Measurements from ENCODE around the gene CCDC39. TPM values are rescaled to one million over a fixed set of nuclear protein-coding genes. Genes with fewer than 3 reads are reported as not detected.

CCDC39 gene
- total and polyA plus RNA-seq, 9 of the 15 experiments (the other 6 are each of a cell fraction or from before 2014, with no cell fraction given), result not detected

GRCh38 chr3:180694321-180694720 is 15.0 kb upstream of the CCDC39 start:
- Histone ChIP-seq H3K27ac (ENCODE audit: extremely low read depth, low read depth, low read length) (no peak overlapping the region), H4K20me1 (replicated peaks; ENCODE audit: control insufficient read depth, insufficient read depth, low read length) (no peaks in the 10 kb centered on the region), H3K9ac (ENCODE audit: insufficient read depth in 1 of 2, low read depth in 2 of 2, low read length in 2 of 2) (no peak overlapping the region), H3K36me3 (ENCODE audit: control insufficient read depth, insufficient read depth, low read length) (no peaks in the 10 kb centered on the region), H3K4me3 (no peak overlapping the region), H3K79me2 (ENCODE audit: control insufficient read depth, insufficient read depth, low read length) (no peaks in the 10 kb centered on the region), H2AFZ (ENCODE audit: low read depth, low read length) (no peak overlapping the region), H3K4me2 (ENCODE audit: insufficient read depth, low read length) (no peak overlapping the region), H3K4me1 (replicated peaks in 1 of 2; ENCODE audit: control insufficient read depth in 2 of 2, insufficient read depth in 2 of 2, low read length in 2 of 2) (no peaks in the 10 kb centered on the region), H3K9me3 (replicated peaks; ENCODE audit: control insufficient read depth, insufficient read depth, low read depth, low read length) (no peaks in the 10 kb centered on the region), H3K27me3 (ENCODE audit: control insufficient read depth in 2 of 2, insufficient read depth in 2 of 2, low read length in 2 of 2) (no peaks in the 10 kb centered on the region), H3K9me1 (ENCODE audit: control insufficient read depth, insufficient read depth, low read length) (no peaks in the 10 kb centered on the region)
- TF ChIP-seq REST (IDR thresholded peaks at IDR 0.05; ENCODE audit: borderline replicate concordance), result no peak
- TF ChIP-seq REST (CRISPR knock-in tag; IDR thresholded peaks at IDR 0.05; ENCODE audit: low read depth), result no peak
- no peak for TF ChIP-seq ZNF395 (CRISPR knock-in tag; IDR thresholded peaks at IDR 0.05)
- TF ChIP-seq RFX1 (IDR thresholded peaks at IDR 0.05), result 0 out of 2 replicates have a peak, but pooled peaks have one; percentile 17
- ATAC-seq (no peak), DNase-seq (ENCODE audit: extremely low read depth in 1 of 4, low spot score in 3 of 4) (no peak), FAIRE-seq (no peak)
- intact Hi-C loops (cut with micrococcal nuclease) (no loop called here), in situ Hi-C loops (cut with MboI) (no loop called here)
- BruUV-seq (replicated peaks), result no TSS peak
- POLR2A ChIA-PET, result no interaction called here
- CTCF ChIA-PET (ENCODE audit: low intra/inter-chr PET ratio), result no interaction called here

Data from K562 (cell line).